Left kidney (tissue), 2 donors: ENCODE measurements around the gene QRFP. TPM values are rescaled to one million over a fixed set of nuclear protein-coding genes. Genes with fewer than 3 reads are reported as not detected.

ENCODE experiments used
- DNase-seq: peaks from one replicate; pipeline ENCODE4 v3.0.0-alpha.2; 2013
- polyA plus RNA-seq: library from polyadenylated mRNA; unstranded; fragments of 120-200 nt; gene quantifications from one replicate; pipeline ENCODE4 v1.2.1, GENCODE V29; 2013; ENCODE audit not compliant: insufficient read length

The QRFP gene
- polyA plus RNA-seq, 1 donor = 0.30 TPM

DNA sequence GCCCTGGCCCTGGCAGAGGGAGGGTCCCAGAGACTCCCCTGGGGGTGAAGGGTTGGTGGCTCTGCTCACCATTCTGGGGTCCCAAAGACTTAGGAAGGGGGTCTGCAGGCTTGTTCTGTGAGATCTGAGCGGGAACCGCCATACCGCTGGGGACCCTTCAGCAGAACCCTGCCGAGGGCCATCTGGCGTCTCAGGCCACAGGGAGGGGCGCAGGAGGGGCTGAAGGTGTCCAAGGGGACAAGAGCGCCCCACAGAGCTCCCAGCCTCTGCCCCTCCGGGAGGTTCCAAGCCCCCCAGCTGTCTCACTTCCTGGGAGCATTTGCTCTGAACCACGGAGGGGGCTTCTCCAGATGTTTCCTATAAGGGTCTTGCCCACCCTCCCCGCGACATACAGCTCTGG lies 37.6 kb upstream of the QRFP start:
- DNase-seq = no peak

DNA sequence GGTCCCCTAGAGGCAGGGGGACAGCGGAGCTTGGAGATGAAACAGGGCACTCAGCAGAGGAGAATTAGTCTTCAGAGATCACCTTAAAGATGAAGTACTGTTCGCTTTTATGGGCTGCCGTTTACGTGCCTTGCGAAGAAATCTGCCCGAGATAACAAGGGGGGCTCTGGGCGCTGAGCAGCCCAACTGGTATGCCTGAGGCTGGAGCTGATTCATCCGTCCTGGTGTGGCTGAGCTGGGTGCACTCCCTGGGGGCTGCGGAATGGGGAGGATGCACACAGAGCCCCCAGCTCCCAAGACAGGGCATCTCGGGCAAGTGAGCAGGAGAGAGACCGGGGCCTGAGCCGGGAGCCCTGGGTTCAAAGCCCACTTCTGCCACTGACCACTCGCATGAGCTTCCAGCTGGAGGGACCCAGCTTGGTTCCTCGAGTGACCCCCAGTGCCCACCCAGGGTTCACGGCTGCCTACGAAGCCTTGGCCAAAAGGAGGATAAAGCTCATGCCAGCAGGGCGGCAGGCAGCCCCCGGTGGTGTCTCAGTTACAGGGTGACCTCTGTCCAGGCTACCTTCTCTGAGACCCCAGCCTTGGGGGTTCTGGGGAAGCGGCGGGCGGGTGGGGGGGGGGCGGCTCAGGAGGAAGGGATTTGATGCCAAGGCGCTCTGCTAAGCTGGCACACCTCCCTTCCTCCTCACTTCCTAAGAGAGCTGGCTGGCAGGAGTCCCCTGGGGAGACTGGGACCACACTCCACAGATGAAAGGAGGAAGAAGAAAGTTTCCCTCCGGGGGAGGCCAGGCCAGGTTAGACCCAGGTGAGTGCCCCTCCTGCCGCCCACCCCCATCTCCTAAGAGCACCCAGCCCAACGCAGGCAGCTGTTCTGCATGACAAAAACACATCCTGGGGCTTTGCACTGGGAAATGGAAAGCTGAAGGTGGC lies 36.8 kb upstream of the QRFP start:
- no peak for DNase-seq

DNA sequence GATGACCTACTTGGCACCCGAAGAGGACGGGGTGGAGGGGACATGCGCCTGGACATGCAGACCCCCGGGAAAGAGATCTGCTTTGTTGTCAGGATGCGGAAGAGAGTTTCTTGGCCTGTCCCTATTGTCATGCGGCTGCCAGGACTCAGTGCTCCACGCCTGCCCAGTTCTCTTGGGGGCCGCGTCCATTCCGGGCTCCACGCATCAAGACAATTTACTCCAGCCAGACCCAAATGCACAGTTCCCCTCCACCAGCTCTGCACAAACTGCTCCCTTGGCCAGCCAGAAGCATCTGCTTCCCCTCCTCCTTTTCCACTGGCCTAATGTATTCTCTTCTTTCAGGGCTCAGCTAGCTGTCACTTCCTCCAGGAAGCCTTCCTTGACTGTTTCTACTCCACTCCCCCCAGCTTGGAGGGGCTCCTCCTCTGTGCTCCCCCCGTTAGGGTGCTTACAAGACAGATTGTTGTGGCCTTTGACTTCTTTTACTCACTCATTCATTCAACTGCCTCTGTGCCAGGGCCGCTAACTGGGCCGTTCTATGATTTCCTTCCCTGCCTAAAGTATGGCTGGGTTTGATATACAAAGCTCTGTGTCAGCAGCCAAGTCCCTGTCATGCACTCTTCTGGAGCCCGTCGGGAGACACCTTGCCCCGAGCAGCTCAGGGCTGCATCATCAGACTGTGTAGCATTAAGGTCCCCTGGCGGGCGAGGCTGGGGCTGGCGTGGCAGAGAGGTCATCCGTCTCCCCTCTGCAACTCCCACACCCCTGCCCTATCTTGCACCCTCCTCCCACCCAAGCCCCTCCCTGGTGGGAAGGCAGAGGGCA lies 35.9 kb upstream of the QRFP start:
- DNase-seq = no peak

DNA sequence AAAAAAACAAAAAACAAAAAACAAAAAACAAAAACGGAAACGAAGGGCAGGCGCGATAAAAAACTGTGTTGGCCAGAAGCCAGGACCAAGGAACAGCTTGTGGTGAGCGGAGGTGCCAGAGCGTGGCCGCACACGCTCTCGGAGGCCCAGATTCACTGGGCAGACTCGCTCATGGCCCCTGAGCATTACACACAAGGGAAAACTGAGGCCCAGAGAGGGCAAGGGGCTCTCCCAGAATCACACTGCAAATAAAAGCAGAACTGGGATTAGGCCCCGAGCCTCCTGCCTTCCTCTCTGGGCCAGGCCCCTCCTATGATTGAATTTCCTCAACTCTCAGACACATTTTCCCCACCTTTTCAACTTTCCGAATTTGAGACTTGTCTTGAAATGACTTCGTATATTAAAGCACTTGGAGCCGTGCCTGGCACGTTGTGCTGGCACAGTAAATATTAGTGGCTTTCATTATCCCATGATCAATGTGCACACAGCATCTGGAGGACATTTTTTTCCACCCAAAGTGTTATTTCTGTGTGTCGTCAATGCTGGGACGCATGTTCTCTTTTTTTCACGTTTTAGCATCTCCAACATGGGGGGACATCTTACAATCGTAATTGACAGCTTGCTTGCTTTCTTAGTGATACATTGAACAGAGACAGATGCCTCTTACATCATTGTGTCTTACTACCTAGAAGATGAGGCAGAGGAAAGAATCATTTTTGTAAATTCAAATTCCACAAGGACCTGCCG lies 35.1 kb upstream of the QRFP start:
- DNase-seq = no peak

DNA sequence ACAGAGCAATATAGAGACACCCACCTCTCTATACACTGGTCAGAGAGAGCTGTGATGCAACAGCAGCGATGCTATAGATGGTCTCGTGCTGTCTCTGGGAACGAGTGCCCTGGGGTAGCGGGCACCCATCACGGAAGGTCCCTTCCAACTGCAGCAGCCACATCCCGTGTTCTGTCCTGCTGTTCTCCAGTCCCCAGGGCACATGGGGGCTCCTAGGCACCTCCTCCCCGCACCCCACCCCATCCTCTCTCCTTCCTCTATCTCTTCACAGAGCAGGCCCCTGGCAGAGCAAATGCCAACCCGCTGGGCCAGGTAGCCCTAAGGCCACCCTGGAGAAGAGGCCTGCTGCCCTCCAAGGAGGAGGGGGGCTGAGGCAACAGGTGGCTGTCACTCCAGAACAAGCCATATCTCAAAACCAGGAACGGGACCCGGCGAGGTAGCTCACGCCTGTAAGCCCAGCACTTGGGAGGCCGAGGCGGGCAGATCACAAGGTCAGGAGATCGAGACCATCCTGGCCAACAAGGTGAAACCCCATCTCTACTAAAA lies 34.3 kb upstream of the QRFP start:
- DNase-seq = no peak

DNA sequence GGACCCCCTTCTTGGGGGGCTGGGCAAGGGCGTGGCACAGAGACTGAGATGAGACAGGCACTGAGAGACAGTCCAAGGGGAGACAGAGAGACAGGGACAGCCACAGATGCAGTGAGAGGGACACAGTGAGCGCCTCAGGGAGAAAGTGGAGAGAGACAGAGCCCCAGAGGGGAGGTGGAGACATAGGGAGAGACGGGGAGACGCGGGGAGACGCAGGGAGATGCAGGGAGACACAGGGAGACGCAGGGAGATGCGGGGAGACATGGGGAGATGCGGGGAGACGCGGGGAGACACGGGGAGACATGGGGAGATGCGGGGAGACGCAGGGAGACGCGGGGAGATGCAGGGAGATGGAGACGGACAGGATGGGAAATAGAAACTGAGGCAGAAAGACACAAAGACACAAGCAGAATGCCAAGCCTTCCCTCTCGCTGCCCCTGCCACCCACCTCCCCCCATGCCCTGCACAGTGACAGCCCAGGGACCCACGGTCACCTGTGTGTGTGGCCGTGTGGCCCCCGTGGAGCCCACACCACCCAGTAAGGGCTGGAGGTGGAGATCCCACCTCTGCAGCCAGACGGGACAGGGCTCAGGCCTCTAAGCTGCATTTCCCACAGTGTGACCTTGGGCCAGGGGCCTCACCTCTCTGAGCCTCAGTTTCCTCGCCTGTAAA lies 33.7 kb upstream of the QRFP start:
- no peak for DNase-seq

DNA sequence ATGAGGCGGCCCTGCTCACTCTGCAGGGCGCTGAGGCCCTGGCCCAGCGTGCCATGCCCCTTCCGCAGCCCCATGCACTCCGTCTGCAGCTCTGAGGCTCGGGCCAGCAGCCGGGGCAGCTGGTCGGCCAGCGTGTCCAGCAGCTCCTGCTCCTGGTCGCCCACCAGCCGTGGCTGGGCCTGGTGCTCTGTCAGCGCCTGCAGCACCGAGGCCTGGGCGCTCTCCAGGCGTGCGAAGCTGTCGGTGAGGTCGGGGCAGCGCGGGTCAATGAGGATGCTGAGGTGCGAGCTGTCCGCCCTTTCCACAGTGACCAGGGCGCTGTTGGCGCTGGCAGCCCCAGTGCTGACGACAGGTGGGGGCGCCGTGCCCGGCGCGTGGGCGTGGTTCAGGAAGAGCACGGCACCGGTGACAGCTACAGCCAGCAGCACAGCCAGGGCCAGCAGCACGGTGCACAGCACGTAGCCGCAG lies 33.0 kb upstream of the QRFP start:
- no peak for DNase-seq

DNA sequence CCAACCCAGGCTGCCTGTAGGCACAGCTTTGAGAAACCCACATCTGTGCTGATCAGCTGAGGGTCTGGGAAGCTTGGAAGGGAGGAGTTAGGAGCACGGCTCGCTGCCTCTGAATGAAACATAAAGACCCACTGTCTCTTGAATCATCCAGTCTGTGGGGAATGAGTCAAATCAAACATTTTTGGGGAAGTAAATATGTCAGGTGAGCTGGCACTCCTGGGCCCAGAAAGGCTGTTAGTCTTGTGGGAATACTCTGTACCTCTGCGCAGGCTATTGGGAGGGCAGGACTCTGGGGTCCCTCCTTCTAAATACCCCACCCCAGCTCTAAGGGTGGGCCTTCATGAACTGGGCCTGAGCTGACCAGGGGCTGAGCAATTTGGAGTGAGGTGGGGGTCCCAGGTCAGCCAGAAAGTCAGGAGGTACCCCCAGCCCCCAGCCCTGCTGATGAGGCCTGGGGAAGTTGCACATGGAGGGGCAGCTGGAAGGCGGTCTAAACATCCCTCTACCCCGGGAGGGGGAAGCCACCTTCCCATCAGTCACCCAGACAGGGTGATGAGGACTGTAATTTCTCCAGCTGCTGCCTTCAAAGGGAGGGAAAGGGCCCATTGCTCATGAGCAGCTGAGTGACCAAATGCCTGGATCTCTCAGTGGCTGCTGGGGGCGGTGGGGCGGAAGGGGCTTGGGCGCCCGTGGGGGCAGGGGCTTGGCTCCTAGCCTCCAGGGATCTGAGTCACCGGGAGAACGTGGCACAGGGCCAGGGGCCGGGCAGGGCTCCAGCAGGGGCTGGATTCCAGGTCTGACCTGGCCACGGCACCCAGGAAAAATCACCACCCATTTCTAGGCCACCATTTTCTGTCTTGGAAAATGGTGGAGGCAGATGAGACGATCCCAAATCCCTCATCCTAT lies 31.6 kb upstream of the QRFP start:
- DNase-seq = no peak

DNA sequence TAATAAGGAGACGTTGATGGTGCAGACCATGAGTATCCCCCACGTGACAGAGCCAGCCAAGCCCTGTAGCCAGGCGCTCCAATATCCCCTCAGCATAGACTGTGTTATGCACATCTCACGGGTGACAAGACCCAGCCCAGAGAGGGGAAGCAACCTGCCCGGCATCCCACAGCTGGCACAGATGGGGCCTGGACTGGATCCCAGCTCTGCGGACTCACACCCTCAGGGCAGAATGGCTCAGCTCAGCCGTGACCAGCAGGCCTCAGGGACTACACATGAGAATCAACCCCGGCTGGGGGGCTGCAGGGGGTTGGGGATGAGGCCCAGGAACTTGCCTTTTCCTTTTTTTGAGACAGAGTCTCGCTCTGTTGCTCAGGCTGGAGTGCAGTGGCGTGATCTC lies 30.7 kb upstream of the QRFP start:
- no peak for DNase-seq

DNA sequence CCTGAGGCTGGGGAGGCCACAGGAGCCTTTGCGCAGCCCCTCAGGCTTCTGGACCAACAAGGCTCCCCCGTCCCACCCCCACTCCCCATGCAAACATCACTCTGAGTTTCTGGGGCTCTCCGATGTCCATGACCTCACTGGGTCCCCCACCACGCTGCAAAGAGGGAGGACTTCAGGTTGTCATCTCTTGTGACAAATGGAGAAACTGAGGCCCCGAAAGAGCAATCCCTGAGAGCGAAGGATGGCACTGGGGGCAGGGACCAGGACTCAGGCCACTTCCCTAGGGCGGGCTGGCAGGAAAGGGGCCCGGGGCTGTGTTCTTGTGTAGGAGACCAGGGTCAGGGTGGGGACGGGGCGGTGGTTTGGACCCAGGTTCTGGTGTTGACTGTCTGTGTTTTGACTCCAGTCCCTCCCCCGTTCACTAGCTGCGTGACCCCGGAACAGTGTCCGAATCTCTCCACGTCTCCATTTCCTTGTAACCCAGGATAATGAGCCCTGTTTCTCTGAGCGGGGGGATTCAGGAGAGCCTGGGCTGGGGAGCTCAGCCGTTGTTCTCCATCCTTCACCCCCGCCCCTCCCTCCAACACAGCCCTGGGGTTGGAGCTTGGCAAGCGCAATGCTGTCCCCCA lies 28.6 kb upstream of the QRFP start:
- DNase-seq = no peak

DNA sequence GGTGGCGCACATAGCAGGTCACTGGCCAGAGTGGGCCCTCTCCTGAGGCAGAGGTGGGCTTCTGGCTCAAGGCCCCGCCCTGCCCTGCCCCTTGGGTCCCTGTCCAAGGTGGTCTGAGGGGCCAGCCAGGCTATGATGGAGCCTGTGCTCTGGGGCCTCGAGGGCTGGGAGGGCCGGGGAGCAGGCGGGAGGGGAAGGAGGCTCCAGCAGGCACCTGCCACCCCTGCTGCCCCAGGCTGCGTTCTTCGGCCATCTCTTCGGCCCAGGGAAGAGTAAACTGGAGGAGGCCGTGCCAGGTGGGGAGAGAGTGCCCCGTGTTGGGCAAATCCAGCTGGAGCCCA lies 27.8 kb upstream of the QRFP start:
- no peak for DNase-seq

DNA sequence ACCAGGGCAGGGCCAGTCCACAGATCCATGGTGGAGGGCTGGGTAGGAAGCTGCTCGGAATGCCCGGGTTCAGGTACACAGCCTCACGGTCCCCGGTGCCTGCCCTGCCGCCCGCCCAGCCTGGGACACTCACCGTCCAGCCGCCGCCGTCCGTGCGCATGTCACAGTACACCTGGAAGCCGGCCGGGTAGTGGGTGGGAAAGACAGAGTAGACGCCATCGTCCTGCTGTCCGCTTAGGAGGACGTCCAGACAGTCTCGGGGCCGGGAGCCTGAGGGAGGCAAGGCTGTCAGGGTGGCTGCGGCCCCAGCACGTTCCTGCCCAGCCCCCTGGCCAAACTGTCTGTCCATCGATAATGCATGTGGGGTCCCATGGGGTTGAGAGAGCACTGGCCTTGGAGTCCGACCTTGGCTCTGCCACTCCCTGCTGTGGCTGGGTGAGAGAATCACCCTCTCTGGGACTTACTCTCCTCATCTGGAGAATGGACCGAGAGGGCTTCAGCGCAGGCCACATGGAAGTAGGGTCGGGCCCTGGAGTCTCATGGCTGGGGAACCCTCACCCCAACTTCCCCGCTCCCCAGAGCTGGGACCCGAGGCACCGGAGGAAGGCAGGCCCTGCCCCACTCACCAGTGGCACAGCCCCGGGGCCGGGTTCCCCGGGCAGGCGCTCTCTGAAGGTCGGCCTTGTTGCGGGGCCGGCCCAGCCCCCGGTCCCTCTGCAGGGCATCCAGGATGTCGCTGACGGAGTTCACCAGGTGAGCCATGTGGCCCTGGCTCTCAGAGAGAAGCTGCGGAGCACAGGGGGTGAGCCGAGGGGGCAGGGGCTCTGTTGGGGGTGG lies 27.2 kb upstream of the QRFP start:
- no peak for DNase-seq

DNA sequence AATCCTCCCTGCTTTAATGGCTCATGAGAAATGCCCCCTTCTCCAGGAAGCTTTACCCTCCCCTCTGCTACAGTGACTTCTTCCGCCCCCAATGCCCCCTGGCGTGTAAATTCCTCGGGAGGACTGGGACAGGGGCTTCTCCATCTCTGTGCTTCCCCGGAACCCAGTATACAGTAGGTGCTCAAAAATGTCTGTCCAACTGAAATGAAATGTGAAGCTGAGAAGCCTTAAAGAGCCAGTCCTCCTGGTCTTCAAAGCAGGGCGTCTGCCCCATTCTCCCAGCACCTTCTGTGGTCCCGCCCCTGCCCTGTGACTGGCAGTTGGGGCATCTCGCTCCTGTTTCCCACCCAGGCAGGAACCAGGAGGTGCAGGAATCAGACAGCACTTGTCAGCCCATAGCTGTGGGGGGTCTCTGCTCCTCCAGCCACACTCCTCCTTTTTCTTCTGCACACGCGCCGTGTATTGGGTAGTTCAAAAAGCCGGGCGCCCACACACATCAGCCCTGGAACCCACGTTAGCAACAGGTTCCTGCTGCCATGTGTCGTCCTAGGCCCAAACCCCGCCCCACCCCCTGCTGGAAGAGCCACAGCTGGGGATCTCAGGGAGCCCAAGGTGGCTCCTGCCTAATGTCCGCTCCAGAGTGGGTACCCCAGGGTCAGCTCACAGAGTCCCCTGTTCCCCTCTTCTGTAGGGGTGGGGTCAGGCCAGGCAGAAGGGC lies 26.4 kb upstream of the QRFP start:
- no peak for DNase-seq

DNA sequence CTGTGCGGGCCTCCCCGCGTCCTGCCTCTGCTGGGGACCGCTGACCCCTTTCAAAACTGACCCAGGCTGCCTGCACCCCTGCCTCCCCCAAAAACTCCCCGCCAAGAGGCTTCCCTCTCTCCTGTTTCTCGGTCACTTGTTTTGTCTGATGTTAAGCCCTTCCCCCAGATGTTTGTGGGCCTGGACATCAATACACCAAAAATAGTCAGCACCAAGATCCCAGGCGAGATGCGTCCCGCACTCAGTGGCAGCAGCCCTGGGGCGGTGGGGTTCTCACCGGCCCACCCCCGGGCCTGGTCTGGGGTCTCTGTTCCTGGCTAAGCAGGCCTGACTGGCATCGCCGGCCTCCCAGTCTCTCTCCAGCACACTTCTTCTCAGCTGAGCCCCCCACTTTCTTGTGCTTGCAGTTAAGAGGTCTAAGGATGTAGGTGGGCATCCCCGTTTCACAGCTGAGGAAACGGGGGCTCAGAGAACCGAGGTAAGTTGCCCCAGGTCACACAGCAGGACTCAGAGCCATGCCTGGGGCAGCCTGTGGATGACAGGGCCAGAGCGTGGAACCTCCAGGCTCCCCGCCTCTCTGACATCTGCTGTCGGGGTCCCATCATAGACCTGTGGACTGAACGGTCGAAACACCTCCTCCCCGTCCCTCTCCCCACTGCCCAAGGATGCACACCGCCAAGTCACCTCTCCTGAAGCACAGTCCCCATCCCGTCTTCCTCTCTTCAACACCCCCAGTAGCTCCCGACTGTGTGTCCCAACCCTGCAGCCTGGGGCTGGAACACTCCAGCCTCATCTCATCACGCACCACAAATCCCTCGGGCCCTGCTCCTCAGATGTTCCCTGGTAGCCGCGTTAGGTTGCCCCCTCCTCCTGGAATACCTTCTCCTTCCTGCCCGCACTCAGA lies 25.6 kb upstream of the QRFP start:
- no peak for DNase-seq

DNA sequence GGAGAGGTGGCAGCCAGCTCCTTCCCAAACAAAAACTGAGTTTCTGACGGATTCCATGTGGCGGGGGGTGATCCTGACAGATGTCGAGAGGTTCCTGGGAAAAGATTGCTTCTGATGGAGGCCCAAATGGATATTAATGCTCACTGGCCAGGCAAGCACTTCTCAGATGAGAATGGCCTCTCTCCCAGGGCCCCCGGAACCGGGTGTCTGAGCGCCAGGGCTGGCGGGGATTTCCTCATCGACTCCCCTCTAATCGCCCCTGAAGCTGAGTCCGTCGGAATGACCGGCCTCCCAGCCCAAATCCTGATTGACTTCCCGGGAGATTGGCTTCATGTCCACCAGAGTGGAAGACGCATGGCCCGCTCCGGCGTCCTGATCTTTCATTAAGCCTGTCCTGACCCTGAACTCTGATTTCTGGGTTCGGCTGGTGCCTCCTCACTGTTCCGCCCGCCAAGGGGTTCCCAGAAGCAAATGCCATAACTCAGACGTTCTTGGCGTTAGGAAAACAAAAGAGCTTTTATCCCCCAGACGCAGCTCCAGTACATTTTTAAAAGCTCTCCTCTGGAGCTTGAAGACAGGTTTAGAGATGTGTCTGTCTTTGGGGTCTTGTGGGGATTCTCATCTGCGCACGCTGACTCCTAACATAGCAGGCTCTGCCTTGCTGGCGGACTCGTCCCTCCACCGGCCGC lies 24.8 kb upstream of the QRFP start:
- no peak for DNase-seq

DNA sequence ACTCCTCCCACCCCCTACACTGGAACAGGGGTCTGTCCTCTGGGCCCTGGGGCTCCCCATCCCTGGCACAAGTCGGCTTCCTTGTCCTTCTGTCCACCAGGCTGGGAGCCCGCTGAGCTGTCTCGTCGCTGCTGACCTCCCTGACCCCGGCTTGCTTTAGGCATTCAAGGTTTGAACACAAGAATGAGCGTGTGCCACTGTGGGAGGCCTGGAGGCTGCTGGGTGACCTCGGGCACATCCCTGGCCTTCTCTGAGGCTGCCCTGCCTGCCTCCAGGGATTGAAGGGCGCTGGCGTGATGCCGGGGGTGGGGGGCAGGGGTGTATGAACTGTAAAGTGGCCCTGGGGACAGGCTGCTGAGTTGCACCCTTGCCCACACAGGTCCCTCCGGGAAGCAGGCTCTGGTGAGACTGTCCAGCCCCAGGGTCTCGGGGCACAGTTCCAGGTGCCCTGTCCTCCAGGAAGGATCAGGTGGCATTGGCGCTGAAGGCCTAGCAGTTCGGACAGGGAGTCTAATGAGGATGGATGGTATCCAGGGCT lies 24.2 kb upstream of the QRFP start:
- DNase-seq = no peak
